GM19468 (cell line): ENCODE data around the gene NEK5.

Source experiments
- ATAC-seq: cut with Tn5 transposase; IDR thresholded peaks from one replicate; pipeline ENCODE4 v1.9.1; 2021; ENCODE audit warnings: mild to moderate bottlenecking, moderate library complexity, moderate number of reproducible peaks; ENCODE audit not compliant: unreplicated experiment; ENCODE audit errors: extremely low read depth

The NEK5 gene

DNA sequence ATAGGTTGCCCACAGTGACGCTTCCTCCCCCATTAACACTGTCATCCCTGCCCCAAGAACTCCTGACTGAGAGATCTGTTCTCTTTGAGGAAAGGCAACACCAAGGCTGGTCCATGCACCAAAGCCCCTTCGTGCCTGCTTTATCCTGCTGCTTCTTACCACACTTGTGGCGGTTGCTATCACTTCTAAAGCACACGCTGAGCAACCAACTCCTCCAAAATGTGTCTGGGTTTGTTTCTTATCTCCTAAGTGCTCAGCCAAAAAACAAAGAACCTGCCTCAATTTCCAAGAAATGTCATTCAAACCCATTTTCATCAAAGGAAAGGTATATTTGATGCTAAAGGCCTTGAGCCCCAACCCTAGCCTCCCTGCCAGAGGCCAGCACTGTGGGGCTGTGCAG is 132.2 kb downstream of the NEK5 start:
- no peak for ATAC-seq

GRCh38 chr13:51995677-51996551 is 133.0 kb downstream of the NEK5 start:
- no peak for ATAC-seq

- ATAC-seq, result no peak
Observed at GRCh38 chr13:51993713-51994112, 135.2 kb downstream of the NEK5 start.

DNA sequence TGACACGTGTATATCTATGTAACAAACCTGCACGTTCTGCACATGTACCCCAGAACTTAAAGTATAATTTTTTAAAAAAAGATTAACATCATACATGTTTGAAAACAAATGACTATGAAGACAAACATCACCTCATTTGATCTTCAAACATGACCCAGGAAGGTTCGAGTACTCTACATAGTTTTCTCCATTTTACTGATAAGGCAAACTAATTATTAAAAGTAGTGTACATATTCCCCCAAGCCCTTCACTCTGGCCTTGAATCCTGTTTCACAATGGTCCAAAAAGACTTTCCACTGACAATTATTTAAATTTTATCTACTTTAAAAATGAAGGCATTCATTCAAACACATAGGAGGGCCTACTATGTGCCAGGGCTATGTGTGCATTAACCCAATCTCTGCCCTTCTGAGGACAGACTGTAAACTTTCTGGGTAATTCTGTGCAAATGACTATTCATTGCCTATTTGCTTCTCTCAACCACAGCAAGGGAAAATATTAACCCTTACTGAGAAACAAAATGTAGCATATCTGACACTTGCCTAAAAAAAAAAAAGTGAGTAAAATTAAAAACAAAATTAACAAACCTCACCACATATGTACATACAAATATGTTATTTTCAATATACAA is 139.8 kb downstream of the NEK5 start:
- ATAC-seq, result no peak
